Fibroblast of skin of scalp (primary cell): ENCODE measurements around the gene PCDHA13.
"Not testable (repeated sequence)": the region's sequence is repeated elsewhere in the genome, so short reads cannot be mapped to it uniquely, and the experiment has no call there.

ENCODE experiments used
- DNase-seq: peaks from one replicate; pipeline ENCODE4 v3.0.0-alpha.2; 2013

Gene PCDHA13

GRCh38 chr5:140868721-140869554 lies 13.0 kb upstream of the PCDHA13 start, which contains the start of gene PCDHA11:
TSS of gene PCDHA11 (plus strand) at chr5:140868957. CDS start at chr5:140869104, 147 bp downstream.
- DNase-seq, result peak; percentile 4

DNA sequence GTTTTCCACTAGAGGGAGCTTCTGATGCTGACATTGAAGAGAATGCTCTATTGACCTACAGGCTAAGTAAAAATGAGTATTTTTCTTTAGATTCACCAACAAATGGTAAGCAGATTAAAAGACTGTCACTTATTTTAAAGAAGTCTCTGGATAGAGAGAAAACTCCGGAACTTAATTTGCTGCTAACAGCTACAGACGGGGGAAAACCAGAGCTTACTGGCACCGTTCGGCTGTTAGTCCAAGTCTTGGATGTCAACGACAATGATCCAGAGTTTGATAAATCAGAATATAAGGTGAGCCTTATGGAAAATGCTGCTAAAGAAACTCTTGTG lies 12.4 kb upstream of the PCDHA13 start:
- DNase-seq, result no peak

DNA sequence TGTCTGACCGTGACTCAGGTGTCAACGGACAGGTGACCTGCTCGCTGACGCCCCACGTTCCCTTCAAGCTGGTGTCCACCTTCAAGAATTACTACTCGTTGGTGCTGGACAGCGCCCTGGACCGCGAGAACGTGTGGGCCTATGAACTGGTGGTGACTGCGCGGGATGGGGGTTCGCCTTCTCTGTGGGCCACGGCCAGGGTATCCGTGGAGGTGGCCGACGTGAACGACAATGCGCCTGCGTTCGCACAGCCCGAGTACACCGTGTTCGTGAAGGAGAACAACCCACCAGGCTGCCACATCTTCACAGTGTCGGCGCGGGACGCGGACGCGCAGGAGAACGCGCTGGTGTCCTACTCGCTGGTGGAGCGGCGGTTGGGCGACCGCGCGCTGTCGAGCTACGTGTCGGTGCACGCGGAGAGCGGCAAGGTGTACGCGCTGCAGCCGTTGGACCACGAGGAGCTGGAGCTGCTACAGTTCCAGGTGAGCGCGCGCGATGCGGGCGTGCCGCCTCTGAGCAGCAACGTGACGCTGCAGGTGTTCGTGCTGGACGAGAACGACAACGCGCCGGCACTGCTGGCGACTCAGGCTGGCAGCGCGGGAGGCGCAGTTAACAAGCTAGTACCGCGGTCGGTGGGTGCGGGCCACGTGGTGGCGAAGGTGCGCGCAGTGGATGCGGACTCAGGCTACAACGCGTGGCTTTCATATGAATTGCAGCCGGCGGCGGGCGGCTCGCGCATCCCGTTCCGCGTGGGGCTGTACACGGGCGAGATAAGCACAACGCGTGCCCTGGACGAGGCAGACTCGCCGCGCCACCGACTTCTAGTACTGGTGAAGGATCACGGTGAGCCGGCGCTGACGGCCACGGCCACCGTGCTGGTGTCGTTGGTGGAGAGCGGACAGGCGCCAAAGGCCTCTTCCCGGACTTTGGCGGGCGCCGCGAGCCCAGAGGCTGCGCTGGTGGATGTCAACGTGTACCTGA lies 11.4 kb upstream of the PCDHA13 start:
- DNase-seq, result no peak

- DNase-seq, result no peak
These were observed 6.5 kb upstream of the PCDHA13 start, which contains the start of gene PCDHA12 for GRCh38 chr5:140875085-140876065. TSS of gene PCDHA12 (plus strand) at chr5:140875308. CDS start at chr5:140875473, 165 bp downstream.

- not testable (repeated sequence) for DNase-seq
These were observed 5.2 kb upstream of the PCDHA13 start for GRCh38 chr5:140876541-140877261.

DNA sequence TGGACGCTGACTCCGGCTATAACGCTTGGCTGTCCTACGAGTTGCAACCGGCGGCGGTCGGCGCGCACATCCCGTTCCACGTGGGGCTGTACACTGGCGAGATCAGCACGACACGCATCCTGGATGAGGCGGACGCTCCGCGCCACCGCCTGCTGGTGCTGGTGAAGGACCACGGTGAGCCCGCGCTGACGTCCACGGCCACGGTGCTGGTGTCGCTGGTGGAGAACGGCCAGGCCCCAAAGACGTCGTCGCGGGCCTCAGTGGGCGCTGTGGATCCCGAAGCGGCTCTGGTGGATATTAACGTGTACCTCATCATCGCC lies 4.7 kb upstream of the PCDHA13 start:
- no peak for DNase-seq

- peak; percentile 5 for DNase-seq
These were observed 621 bp downstream of the PCDHA13 start for GRCh38 chr5:140882591-140882899.

DNA sequence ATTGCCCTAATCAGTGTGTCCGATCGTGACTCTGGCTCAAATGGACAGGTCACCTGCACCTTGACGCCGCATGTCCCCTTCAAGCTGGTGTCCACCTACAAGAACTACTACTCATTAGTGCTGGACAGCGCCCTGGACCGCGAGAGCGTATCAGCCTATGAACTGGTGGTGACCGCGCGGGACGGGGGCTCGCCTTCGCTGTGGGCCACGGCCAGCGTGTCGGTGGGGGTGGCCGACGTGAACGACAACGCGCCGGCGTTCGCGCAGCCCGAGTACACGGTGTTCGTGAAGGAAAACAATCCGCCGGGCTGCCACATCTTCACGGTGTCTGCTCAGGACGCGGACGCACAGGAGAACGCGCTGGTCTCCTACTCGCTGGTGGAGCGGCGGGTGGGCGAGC lies 1.4 kb downstream of the PCDHA13 start:
- DNase-seq, result no peak

- DNase-seq, result no peak
These were observed 2.2 kb downstream of the PCDHA13 start for GRCh38 chr5:140883927-140884697.

- DNase-seq, result no peak
These were observed 34.4 kb downstream of the PCDHA13 start for GRCh38 chr5:140916325-140916724.

GRCh38 chr5:140923601-140924000 lies 41.7 kb downstream of the PCDHA13 start:
- no peak for DNase-seq

DNA sequence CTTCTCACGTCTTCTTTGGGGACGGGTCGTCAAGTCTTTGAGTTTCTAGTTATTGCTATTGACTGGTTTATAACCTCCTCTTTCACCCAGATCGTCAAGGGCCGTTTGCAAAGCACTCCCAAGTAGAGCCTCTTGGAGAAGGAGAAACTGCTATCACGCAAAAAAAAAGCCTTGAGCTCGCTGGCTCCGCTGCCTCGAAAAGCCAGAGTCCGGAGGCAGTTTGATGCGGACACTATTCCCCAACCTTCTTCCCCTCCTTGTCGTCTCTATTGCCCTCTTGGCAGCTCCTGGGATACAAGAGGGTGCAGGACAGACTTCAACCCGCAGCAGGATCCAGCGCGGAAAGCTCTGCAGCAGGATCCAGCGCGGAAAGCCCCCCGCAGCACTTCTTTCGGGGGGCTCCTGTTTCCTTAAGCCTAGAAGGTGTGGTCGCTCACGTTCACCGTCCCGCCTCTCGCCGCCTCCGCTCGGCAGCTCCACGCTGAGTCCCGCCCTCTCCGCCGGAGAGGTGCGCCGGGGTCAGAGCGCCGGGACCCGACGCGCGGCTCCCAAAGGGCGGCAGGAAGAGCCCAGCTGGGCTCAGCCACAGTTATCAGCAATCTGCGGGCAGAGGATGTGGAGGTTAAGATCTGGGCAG lies 44.0 kb downstream of the PCDHA13 start, which contains the start of gene PCDHAC1:
PCDHAC1 (plus strand) TSS at position 494 of the 637 bp plus-strand sequence. CDS start 594 bp downstream, outside the sequence.
- DNase-seq, result no peak

- peak; percentile 59 for DNase-seq
These were observed 44.7 kb downstream of the PCDHA13 start for GRCh38 chr5:140926443-140927227.

- no peak for DNase-seq
These were observed 45.3 kb downstream of the PCDHA13 start for GRCh38 chr5:140927228-140927573.
